Ovary (tissue), 9 donors: ENCODE data around the gene SCYL1. TPM values are rescaled to one million over a fixed set of nuclear protein-coding genes. Genes with fewer than 3 reads are reported as not detected.

ENCODE experiments used
- DNase-seq, 5 donors: peaks; one replicate each; pipeline ENCODE4 v3.0.0-alpha.2; 2019 to 2020
- H3K27ac ChIP-seq, 2 donors: fragments of 200-600 bp; one replicate each; pipeline versions ENCODE4 v1.5.1 to v1.8.0; 2019 to 2022
- H3K27me3 ChIP-seq: fragments of 200-600 bp; one replicate; pipeline ENCODE4 v1.8.0; 2022
- H3K36me3 ChIP-seq: fragments of 200-600 bp; sonication (generic); one replicate; pipeline ENCODE4 v1.5.1; 2019
- H3K4me1 ChIP-seq: one replicate; pipeline ENCODE4 v1.8.1; 2013; ENCODE audit warnings: mild to moderate bottlenecking, moderate library complexity; ENCODE audit not compliant: insufficient read depth
- H3K4me3 ChIP-seq: fragments of 200-600 bp; sonication (generic); one replicate; pipeline ENCODE4 v1.5.1; 2017
- H3K9me3 ChIP-seq, 2 donors: fragments of 200-600 bp in 1 of 2; sonication (generic) in 1 of 2; one replicate each; pipeline versions ENCODE4 v1.5.1 to v1.8.1; 2013 to 2019; ENCODE audit warnings: mild to moderate bottlenecking in 1 of 2, moderate library complexity in 1 of 2
- CTCF ChIP-seq, 3 donors: fragments of 450-650 bp in 2 of 3; fragments of 200-600 bp in 1 of 3; IDR thresholded peaks; one replicate each; pipeline versions ENCODE4 v1.5.1 to v1.8.0; 2016 to 2022; ENCODE audit warnings: antibody characterized with exemption in 3 of 3, mild to moderate bottlenecking in 1 of 3
- EP300 ChIP-seq: sonication (generic); formaldehyde crosslinking; IDR thresholded peaks from one replicate; pipeline ENCODE4 v1.6.1; 2017; ENCODE audit warnings: antibody characterized with exemption
- POLR2A ChIP-seq: fragments of 450-650 bp; IDR thresholded peaks from one replicate; pipeline ENCODE4 v1.6.1; 2017; ENCODE audit warnings: antibody characterized with exemption, mild to moderate bottlenecking, moderate library complexity
- WGBS, 3 donors: extraction: QIAGEN DNeasy Blood & Tissue Kit in 1 of 3; methylation state at CpG; one replicate each; pipeline versions ENCODE4 v1.1.5 to v1.1.7; 2013 to 2017; 5-methylcytosine and 5-hydroxymethylcytosine counted together
- intact Hi-C, 4 donors: fragments of 100-400 bp; cut with DNase I; formaldehyde crosslinking; loops; one replicate each; pipeline versions ENCODE4 v1.11.0 to v1.15.1; 2022 to 2023
- polyA plus RNA-seq, 2 donors: library from polyadenylated mRNA; stranded (reverse); fragments of 200-250 nt in 1 of 2; fragments of 350-450 nt in 1 of 2; fragmentation: Illumina TruSeq in 1 of 2; extraction: RNeasy Lipid Tissue Mini Kit (QIAGEN cat#74804) in 1 of 2; gene quantifications; one replicate each; pipeline ENCODE4 v1.2.3, GENCODE V29; 2013 to 2014
- total RNA-seq, 7 donors: library from RNA; depleted of rRNA in 2 of 7; stranded (reverse); fragments of >200 nt in 2 of 7; fragmentation: NEBNext Ultra II Directional in 3 of 7; extraction: Animal tissue kit (Norgen Biotek cat#: 25700) in 3 of 7; gene quantifications; one replicate each; pipeline versions ENCODE4 v1.1.0 to v1.2.4, GENCODE V29; 2016 to 2023
- donor health status: DM: no; HTN: no; CAD: no; lungs with moderate emphysema.
- donor health status: DM: no; HTN: no; CAD: no.
- donor health status: Bipolar disorder and iron deficiency.
- donor health status: DM: yes; HTN: yes; CAD: no.
- donor health status: DM: no; HTN: no; CAD: no.
- donor health status: DM: yes; HTN: yes; CAD: no.

The SCYL1 gene
- total and polyA plus RNA-seq, 9 donors, result 11.7 to 118 (median 86.6) TPM

GRCh38 chr11:65554842-65555430, 30.1 kb downstream of the SCYL1 start:
- H3K4me3 ChIP-seq, result no peak overlapping the region
- TF ChIP-seq CTCF (IDR thresholded peaks at IDR 0.05) (no peak), EP300 (no peak), POLR2A (no peak)
- WGBS, 3 donors, result 73 to 92% (median 87%) methylated on average over 4 of the region's 4 CpGs

GRCh38 chr11:65555693-65556231, 30.9 kb downstream of the SCYL1 start:
- DNase-seq, result peak in 2 of 5 donors; percentile 48
- TF ChIP-seq CTCF (IDR thresholded peaks at IDR 0.05) (no peak), POLR2A (no peak), EP300 (no peak)
- intact Hi-C loops, result loop anchor here in 1 of 4 donors (2.0 kb wide), 1 partner anchor 13 kb away; no protein-coding TSS in a partner anchor

More at GRCh38 chr11:65554842-65555430, 30.1 kb downstream of the SCYL1 start:
- Histone ChIP-seq H3K36me3 (no peaks in the 10 kb centered on the region), H3K27ac (peak overlapping the region; percentile 51 to 100), H3K27me3 (no peaks in the 10 kb centered on the region), H3K9me3 (no peaks in the 10 kb centered on the region), H3K4me1 (peaks cover 22% of the 10 kb centered on the region)
- intact Hi-C loops, result no loop called here
- DNase-seq, result no peak

GRCh38 chr11:65556470-65557279, 31.8 kb downstream of the SCYL1 start:
- no peaks in the 10 kb centered on the region for H3K27me3 ChIP-seq
- no peaks in the 10 kb centered on the region for H3K36me3 ChIP-seq
- no peaks in the 10 kb centered on the region for H3K9me3 ChIP-seq
- peak overlapping the region; percentile 95 to 100 for H3K27ac ChIP-seq
- intact Hi-C loops, result loop anchor here in 1 of 4 donors (2.0 kb wide), 1 partner anchor 14 kb away; no protein-coding TSS in a partner anchor
- peaks cover 32% of the 10 kb centered on the region for H3K4me1 ChIP-seq
- WGBS, 3 donors, result 64 to 66% (median 66%) methylated on average over 12 of the region's 12 CpGs
- peak overlapping the region; percentile 55 for H3K4me3 ChIP-seq
- no peak for TF ChIP-seq POLR2A
- TF ChIP-seq EP300, result no peak
- TF ChIP-seq CTCF (IDR thresholded peaks at IDR 0.05), result no peak
- DNase-seq, result peak in 1 of 5 donors; percentile 32

More at GRCh38 chr11:65555693-65556231, 30.9 kb downstream of the SCYL1 start:
- Histone ChIP-seq H3K27ac (peak overlapping the region; percentile 51 to 100), H3K4me1 (peaks cover 28% of the 10 kb centered on the region), H3K27me3 (no peaks in the 10 kb centered on the region), H3K9me3 (no peaks in the 10 kb centered on the region), H3K36me3 (no peaks in the 10 kb centered on the region), H3K4me3 (no peak overlapping the region)
- 45 to 52% (median 52%) methylated on average over 6 of the region's 6 CpGs for WGBS, 3 donors

GRCh38 chr11:65557280-65558001, 32.6 kb downstream of the SCYL1 start:
- peak overlapping the region; percentile 55 for H3K4me3 ChIP-seq
- DNase-seq, result peak; percentile 54 to 77 (median 67)
- TF ChIP-seq POLR2A, result no peak
- no peak for TF ChIP-seq CTCF (IDR thresholded peaks at IDR 0.05)
- no peak for TF ChIP-seq EP300
- H3K36me3 ChIP-seq, result no peaks in the 10 kb centered on the region
- H3K27ac ChIP-seq, result peak overlapping the region; percentile 95 to 100
- WGBS, 3 donors, result 1 to 5% (median 2%) methylated on average over 19 to 46 of the region's 47 CpGs
- H3K4me1 ChIP-seq, result peaks cover 32% of the 10 kb centered on the region
- H3K9me3 ChIP-seq, result no peaks in the 10 kb centered on the region
- intact Hi-C loops, result loop anchor here in 1 of 4 donors (2.0 kb wide), 1 partner anchor 15 kb away; no protein-coding TSS in a partner anchor
- no peaks in the 10 kb centered on the region for H3K27me3 ChIP-seq
